Measurements from ENCODE around the gene FGGY. TPM values are rescaled to one million over a fixed set of nuclear protein-coding genes. Genes with fewer than 3 reads are reported as not detected.

FGGY gene
- polyA plus RNA-seq, 6 donors from 2014 or later = 6.1 to 12.0 (median 7.3) TPM

GRCh38 chr1:59667020-59667419 is 370.1 kb downstream of the FGGY start:
- Mint-ChIP-seq H3K4me3 (no peak overlapping the region), H3K9me3 (no peaks in the 10 kb centered on the region), H3K4me1 (peaks cover 0 to 8% (median 0%) of the 10 kb centered on the region in 3 donors), H3K36me3 (peaks cover 9 to 20% of the 10 kb centered on the region in 2 donors), H3K27ac (no peak overlapping the region), H3K27me3 (no peaks in the 10 kb centered on the region)
- no peak for ATAC-seq (ENCODE audit: low read depth in 2 of 2)
- DNase-seq = no peak

GRCh38 chr1:59669752-59670312 is 372.9 kb downstream of the FGGY start:
- ATAC-seq (ENCODE audit: low read depth in 2 of 2) (no peak), DNase-seq (no peak)

GRCh38 chr1:59670662-59671061 is 373.8 kb downstream of the FGGY start:
- ATAC-seq (ENCODE audit: low read depth in 2 of 2) = no peak
- Mint-ChIP-seq H3K27me3 (no peaks in the 10 kb centered on the region), H3K9me3 (no peaks in the 10 kb centered on the region), H3K4me1 (peaks cover 0 to 14% (median 8%) of the 10 kb centered on the region in 3 donors), H3K36me3 (peaks cover 9 to 20% of the 10 kb centered on the region in 2 donors), H3K27ac (no peak overlapping the region), H3K4me3 (no peak overlapping the region)
- no peak for DNase-seq

More at GRCh38 chr1:59669752-59670312, 372.9 kb downstream of the FGGY start:
- H3K4me1 Mint-ChIP-seq = peaks cover 0 to 14% (median 8%) of the 10 kb centered on the region in 3 donors
- no peaks in the 10 kb centered on the region for H3K9me3 Mint-ChIP-seq
- no peaks in the 10 kb centered on the region for H3K27me3 Mint-ChIP-seq
- no peak overlapping the region for H3K27ac Mint-ChIP-seq
- H3K4me3 Mint-ChIP-seq = no peak overlapping the region
- H3K36me3 Mint-ChIP-seq = peaks cover 9 to 20% of the 10 kb centered on the region in 2 donors

- Mint-ChIP-seq H3K4me3 (no peak overlapping the region), H3K27ac (peak overlapping the region in 3 of 6 donors; percentile 19 to 84 (median 52)), H3K36me3 (peaks cover 9 to 20% of the 10 kb centered on the region in 2 donors), H3K27me3 (no peaks in the 10 kb centered on the region), H3K9me3 (no peaks in the 10 kb centered on the region), H3K4me1 (peaks cover 0 to 14% (median 3%) of the 10 kb centered on the region in 3 donors)
- no peak for DNase-seq
- ATAC-seq (ENCODE audit: low read depth in 2 of 2) = no peak
Measured at GRCh38 chr1:59671066-59671952, 374.4 kb downstream of the FGGY start.

- Mint-ChIP-seq H3K9me3 (no peaks in the 10 kb centered on the region), H3K4me3 (no peak overlapping the region), H3K27me3 (no peaks in the 10 kb centered on the region), H3K27ac (peak overlapping the region in 1 of 6 donors; percentile 7), H3K36me3 (peaks cover 8 to 20% of the 10 kb centered on the region in 2 donors), H3K4me1 (peaks cover 0 to 14% (median 3%) of the 10 kb centered on the region in 3 donors)
- no peak for ATAC-seq (ENCODE audit: low read depth in 2 of 2)
- no peak for DNase-seq
Measured at GRCh38 chr1:59671953-59672305, 375.0 kb downstream of the FGGY start.

- Mint-ChIP-seq H3K9me3 (no peaks in the 10 kb centered on the region), H3K27ac (peak overlapping the region in 2 of 6 donors; percentile 53 to 58), H3K27me3 (no peaks in the 10 kb centered on the region), H3K4me1 (peaks cover 0 to 14% (median 3%) of the 10 kb centered on the region in 3 donors), H3K4me3 (no peak overlapping the region), H3K36me3 (peaks cover 0 to 10% of the 10 kb centered on the region in 2 donors)
- DNase-seq (no peak), ATAC-seq (ENCODE audit: low read depth in 2 of 2) (no peak)
Measured at GRCh38 chr1:59672851-59673572, 376.1 kb downstream of the FGGY start.

GRCh38 chr1:59673573-59674450 is 376.9 kb downstream of the FGGY start:
- peak overlapping the region in 1 of 8 donors; percentile 48 for H3K4me3 Mint-ChIP-seq
- H3K36me3 Mint-ChIP-seq = peaks cover 0 to 8% of the 10 kb centered on the region in 2 donors
- peaks cover 0 to 14% (median 3%) of the 10 kb centered on the region in 3 donors for H3K4me1 Mint-ChIP-seq
- no peaks in the 10 kb centered on the region for H3K9me3 Mint-ChIP-seq
- no peak for ATAC-seq (ENCODE audit: low read depth in 2 of 2)
- no peak for DNase-seq
- no peaks in the 10 kb centered on the region for H3K27me3 Mint-ChIP-seq
- H3K27ac Mint-ChIP-seq = peak overlapping the region in 3 of 6 donors; percentile 9 to 53 (median 19)

GRCh38 chr1:59674595-59674994 is 377.7 kb downstream of the FGGY start:
- no peak for ATAC-seq (ENCODE audit: low read depth in 2 of 2)
- Mint-ChIP-seq H3K27ac (peak overlapping the region in 2 of 6 donors; percentile 9 to 29), H3K4me1 (peaks cover 0 to 14% (median 3%) of the 10 kb centered on the region in 3 donors), H3K27me3 (no peaks in the 10 kb centered on the region), H3K36me3 (peaks cover 0 to 8% of the 10 kb centered on the region in 2 donors), H3K9me3 (no peaks in the 10 kb centered on the region), H3K4me3 (no peak overlapping the region)
- no peak for DNase-seq

- Mint-ChIP-seq H3K27ac (no peak overlapping the region), H3K36me3 (peaks cover 0 to 6% of the 10 kb centered on the region in 2 donors), H3K27me3 (no peaks in the 10 kb centered on the region), H3K4me1 (peaks cover 0 to 14% (median 3%) of the 10 kb centered on the region in 3 donors), H3K4me3 (no peak overlapping the region), H3K9me3 (no peaks in the 10 kb centered on the region)
- DNase-seq (no peak), ATAC-seq (ENCODE audit: low read depth in 2 of 2) (no peak)
Measured at GRCh38 chr1:59675936-59676335, 379.0 kb downstream of the FGGY start.

GRCh38 chr1:59678040-59678439 is 381.1 kb downstream of the FGGY start:
- no peaks in the 10 kb centered on the region for H3K9me3 Mint-ChIP-seq
- H3K4me1 Mint-ChIP-seq = peaks cover 0 to 11% (median 0%) of the 10 kb centered on the region in 3 donors
- DNase-seq (no peak), ATAC-seq (ENCODE audit: low read depth in 2 of 2) (no peak)
- H3K27ac Mint-ChIP-seq = no peak overlapping the region
- H3K4me3 Mint-ChIP-seq = no peak overlapping the region
- H3K36me3 Mint-ChIP-seq = peaks cover 0 to 6% of the 10 kb centered on the region in 2 donors
- H3K27me3 Mint-ChIP-seq = no peaks in the 10 kb centered on the region

GRCh38 chr1:59678493-59679228 is 381.8 kb downstream of the FGGY start:
- no peak overlapping the region for H3K4me3 Mint-ChIP-seq
- H3K27ac Mint-ChIP-seq = no peak overlapping the region
- H3K36me3 Mint-ChIP-seq = peaks cover 0 to 6% of the 10 kb centered on the region in 2 donors
- peaks cover 0 to 5% (median 0%) of the 10 kb centered on the region in 3 donors for H3K4me1 Mint-ChIP-seq
- no peaks in the 10 kb centered on the region for H3K9me3 Mint-ChIP-seq
- H3K27me3 Mint-ChIP-seq = no peaks in the 10 kb centered on the region
- DNase-seq (no peak), ATAC-seq (ENCODE audit: low read depth in 2 of 2) (no peak)

GRCh38 chr1:59680044-59680443 is 383.1 kb downstream of the FGGY start:
- ATAC-seq (ENCODE audit: low read depth in 2 of 2) (no peak), DNase-seq (no peak)
- Mint-ChIP-seq H3K4me1 (no peaks in the 10 kb centered on the region), H3K27me3 (no peaks in the 10 kb centered on the region), H3K4me3 (no peak overlapping the region), H3K36me3 (peaks cover 0 to 6% of the 10 kb centered on the region in 2 donors), H3K9me3 (no peaks in the 10 kb centered on the region), H3K27ac (no peak overlapping the region)
